Activated naive CD8-positive, alpha-beta T cell treated with anti-CD3 and anti-CD28 coated beads for 36 hours (primary cell): ENCODE measurements around the gene SLIT1. TPM values are rescaled to one million over a fixed set of nuclear protein-coding genes. Genes with fewer than 3 reads are reported as not detected.
A peak's percentile ranks its signal among the peaks of the same experiment; 100 is the strongest.
"Not testable (repeated sequence)": the region's sequence is repeated elsewhere in the genome, so short reads cannot be mapped to it uniquely, and the experiment has no call there.

Experiments used
- DNase-seq: peaks from one replicate; pipeline ENCODE4 v3.0.0; 2021
- H3K27ac Mint-ChIP-seq: one replicate; pipeline ENCODE4 v1.8.0; 2022; ENCODE audit warnings: mild to moderate bottlenecking, moderate library complexity, mixed read lengths
- H3K27me3 Mint-ChIP-seq: one replicate; pipeline ENCODE4 v1.8.0; 2022; ENCODE audit warnings: mild to moderate bottlenecking, mixed read lengths
- H3K36me3 Mint-ChIP-seq: one replicate; pipeline ENCODE4 v1.8.0; 2021; ENCODE audit warnings: mild to moderate bottlenecking, mixed read lengths
- H3K4me1 Mint-ChIP-seq: one replicate; pipeline ENCODE4 v1.8.0; 2021; ENCODE audit warnings: mixed read lengths
- H3K4me3 Mint-ChIP-seq: one replicate; pipeline ENCODE4 v1.8.0; 2022; ENCODE audit warnings: mild to moderate bottlenecking, moderate library complexity, mixed read lengths
- H3K9me3 Mint-ChIP-seq: one replicate; pipeline ENCODE4 v1.8.0; 2022; ENCODE audit warnings: mixed read lengths
- total RNA-seq, 2 experiments: library from RNA; stranded (reverse); gene quantifications; one replicate each; pipeline ENCODE4 v1.2.3, GENCODE V29; 2021

The SLIT1 gene
- total RNA-seq, 2 experiments from 2014 or later: 0.08 to 0.27 TPM

DNA sequence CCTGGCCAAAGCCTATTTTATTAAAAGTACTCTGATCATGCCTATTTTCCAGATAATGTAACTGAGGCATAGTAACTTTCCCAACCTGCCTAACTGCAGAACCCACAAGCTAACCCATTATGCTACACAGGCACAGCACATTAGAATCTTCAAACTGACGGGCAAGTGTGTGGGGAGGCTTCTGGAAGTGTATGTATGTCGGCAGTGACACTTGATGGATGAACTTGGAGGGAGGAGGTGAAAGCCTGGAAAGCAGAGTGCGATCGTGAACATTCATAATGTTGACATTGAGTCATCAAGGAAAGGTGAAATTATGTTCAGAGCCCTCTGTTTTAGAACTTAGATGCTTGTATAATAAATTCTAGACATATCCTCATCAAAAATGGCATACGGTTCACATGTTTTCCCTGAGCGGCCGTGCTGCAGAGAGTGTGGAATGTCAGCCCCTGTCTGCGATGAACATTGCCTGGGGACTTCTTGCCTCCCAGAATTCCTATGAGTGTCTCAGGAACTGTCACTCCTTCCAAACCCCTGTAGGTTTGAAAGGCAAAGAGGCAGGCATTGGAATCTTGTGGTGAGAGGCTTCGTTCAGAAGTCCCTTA, 102.4 kb downstream of the SLIT1 start:
- no peaks in the 10 kb centered on the region for H3K9me3 Mint-ChIP-seq
- peaks cover 41% of the 10 kb centered on the region for H3K27me3 Mint-ChIP-seq
- no peaks in the 10 kb centered on the region for H3K36me3 Mint-ChIP-seq
- no peaks in the 10 kb centered on the region for H3K4me1 Mint-ChIP-seq
- DNase-seq: no peak
- H3K27ac Mint-ChIP-seq: no peak overlapping the region
- H3K4me3 Mint-ChIP-seq: no peak overlapping the region

DNA sequence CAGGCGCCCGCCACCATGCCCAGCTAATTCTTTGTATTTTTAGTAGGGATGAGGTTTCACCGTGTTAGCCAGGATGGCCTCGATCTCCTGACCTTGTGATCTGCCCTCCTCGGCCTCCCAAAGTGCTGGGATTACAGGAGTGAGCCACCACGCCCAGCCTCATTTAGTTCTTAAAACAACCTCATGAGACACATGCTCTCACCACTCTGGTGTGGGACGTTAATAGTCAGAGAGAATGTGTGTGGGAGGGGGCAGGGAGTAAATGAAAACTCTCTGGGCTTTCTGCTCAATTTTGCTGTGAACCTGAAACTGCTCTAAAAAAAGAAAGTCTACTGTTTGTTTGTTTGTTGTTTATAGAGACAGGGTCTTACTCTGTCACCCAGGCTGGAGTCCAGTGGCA, 103.2 kb downstream of the SLIT1 start:
- not testable (repeated sequence) for H3K27ac Mint-ChIP-seq, H3K9me3 Mint-ChIP-seq, H3K4me3 Mint-ChIP-seq, H3K36me3 Mint-ChIP-seq, DNase-seq, H3K4me1 Mint-ChIP-seq
- peaks cover 41% of the 10 kb centered on the region for H3K27me3 Mint-ChIP-seq

DNA sequence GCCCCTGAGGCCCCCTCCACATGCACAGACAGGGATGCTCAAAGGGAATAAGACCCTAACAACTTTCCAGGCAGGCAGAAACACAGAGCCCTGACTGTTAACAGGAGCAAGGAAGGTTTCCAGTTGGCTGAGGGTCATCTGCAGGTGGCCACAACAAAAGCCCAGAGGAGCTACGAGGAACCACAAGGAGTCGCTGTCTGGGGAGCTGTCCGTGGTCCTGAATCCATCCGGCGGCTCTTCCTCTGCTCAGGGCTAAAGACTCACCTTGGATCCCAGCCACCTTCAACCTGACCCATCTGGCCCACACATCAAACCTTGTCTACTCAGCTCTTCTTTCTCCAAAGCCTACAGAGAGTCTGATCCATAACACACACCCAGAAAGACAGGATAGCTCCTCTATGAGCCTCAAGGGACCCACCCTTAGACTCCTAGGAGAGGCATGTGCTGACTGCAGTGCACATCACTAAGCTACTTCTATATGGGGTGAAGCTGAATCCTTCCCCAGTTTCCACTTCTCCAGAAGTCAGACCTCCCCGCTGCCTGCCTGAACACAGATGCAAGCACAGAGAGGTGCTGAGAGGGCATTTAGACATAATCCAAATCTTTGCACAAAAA, 104.0 kb downstream of the SLIT1 start:
- no peak overlapping the region for H3K4me3 Mint-ChIP-seq
- H3K36me3 Mint-ChIP-seq: no peaks in the 10 kb centered on the region
- peaks cover 36% of the 10 kb centered on the region for H3K27me3 Mint-ChIP-seq
- peak; percentile 52 for DNase-seq
- no peaks in the 10 kb centered on the region for H3K4me1 Mint-ChIP-seq
- no peak overlapping the region for H3K27ac Mint-ChIP-seq
- H3K9me3 Mint-ChIP-seq: no peaks in the 10 kb centered on the region

DNA sequence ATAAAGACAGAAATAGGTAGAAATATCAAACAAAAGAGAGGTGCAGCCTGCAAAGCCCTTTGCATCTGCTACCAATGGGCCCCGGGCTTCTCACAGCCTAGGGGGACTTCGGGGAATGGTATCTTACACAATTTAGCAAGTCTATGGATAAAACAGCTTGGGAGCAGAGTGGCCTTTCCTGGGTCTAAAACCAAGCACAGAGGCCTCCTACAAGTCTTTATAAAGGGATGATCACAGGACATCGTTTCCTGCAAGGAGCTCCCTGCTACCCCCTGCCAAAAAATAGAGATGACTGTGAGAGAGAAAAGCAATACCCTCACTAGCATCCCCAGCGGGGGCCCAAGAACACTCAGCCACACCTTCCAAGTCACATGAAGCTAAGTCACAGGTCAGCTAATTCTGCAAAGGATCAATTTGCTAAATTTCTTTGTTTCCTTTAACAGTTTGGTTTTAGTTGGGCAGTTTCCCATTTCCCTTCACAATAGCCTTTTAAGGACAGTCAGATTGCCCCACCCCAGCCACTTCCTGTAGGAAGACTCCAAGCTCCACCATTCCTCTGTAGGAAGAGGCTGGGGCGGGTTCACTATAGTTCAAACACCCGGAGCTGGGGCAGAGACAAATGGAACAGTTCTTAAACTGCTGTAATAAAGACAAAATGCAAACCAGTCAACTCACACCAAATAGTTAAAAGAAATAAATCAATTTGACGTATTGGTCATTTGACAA, 105.5 kb downstream of the SLIT1 start:
- Mint-ChIP-seq H3K9me3 (no peaks in the 10 kb centered on the region), H3K27me3 (peaks cover 33% of the 10 kb centered on the region), H3K4me3 (no peak overlapping the region), H3K36me3 (no peaks in the 10 kb centered on the region), H3K4me1 (no peaks in the 10 kb centered on the region), H3K27ac (no peak overlapping the region)
- no peak for DNase-seq

DNA sequence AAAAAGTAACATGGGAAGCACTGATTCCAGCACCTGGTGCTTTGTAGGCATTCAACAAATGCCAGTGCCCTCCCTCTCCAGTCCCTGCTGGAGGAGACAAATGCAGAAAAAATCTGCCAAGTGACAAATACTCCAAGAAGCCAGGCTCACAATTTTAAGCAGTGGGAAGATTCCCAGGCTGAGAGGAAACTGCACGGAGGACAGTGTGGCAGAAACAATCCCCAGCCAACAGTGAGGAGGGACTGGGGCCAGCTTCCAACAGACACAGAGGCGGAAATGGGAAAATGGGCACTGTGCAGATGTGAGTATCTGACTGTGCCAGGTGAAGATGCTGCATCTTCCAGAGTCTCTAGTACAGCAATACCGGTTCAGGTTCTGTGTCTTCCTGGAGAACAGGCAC, 106.3 kb downstream of the SLIT1 start:
- Mint-ChIP-seq H3K4me1 (no peaks in the 10 kb centered on the region), H3K36me3 (no peaks in the 10 kb centered on the region)

DNA sequence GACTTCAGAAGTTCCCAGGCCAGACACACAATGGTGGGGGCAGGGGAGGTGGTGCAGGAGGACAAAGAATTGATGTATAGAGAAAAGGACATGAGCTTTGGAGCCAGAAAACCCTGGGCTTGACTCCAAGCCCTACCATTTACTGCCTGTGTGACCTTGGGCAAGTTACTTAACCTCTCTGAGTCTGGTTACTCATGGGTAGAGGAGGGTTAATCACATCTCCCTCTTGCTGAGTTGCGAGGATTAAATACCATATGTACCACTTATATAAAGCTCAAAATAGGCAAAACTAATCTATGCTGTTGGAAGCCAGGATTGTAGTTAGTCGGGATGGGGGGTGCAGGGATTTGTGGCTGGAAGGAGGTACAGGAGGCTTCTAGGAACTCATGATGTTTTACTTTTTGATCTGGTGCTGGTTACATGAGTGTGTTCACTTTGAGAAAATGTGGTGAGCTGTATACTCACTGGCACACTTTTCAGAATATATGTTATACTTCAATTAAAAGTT, 106.8 kb downstream of the SLIT1 start:
- H3K9me3 Mint-ChIP-seq: no peaks in the 10 kb centered on the region
- no peak overlapping the region for H3K27ac Mint-ChIP-seq
- no peaks in the 10 kb centered on the region for H3K36me3 Mint-ChIP-seq
- no peaks in the 10 kb centered on the region for H3K4me1 Mint-ChIP-seq
- no peak overlapping the region for H3K4me3 Mint-ChIP-seq
- H3K27me3 Mint-ChIP-seq: peaks cover 33% of the 10 kb centered on the region
- DNase-seq: no peak

More for the DNA sequence above, 106.3 kb downstream of the SLIT1 start:
- DNase-seq: no peak
- Mint-ChIP-seq H3K9me3 (no peaks in the 10 kb centered on the region), H3K27me3 (peaks cover 33% of the 10 kb centered on the region), H3K27ac (no peak overlapping the region), H3K4me3 (no peak overlapping the region)

DNA sequence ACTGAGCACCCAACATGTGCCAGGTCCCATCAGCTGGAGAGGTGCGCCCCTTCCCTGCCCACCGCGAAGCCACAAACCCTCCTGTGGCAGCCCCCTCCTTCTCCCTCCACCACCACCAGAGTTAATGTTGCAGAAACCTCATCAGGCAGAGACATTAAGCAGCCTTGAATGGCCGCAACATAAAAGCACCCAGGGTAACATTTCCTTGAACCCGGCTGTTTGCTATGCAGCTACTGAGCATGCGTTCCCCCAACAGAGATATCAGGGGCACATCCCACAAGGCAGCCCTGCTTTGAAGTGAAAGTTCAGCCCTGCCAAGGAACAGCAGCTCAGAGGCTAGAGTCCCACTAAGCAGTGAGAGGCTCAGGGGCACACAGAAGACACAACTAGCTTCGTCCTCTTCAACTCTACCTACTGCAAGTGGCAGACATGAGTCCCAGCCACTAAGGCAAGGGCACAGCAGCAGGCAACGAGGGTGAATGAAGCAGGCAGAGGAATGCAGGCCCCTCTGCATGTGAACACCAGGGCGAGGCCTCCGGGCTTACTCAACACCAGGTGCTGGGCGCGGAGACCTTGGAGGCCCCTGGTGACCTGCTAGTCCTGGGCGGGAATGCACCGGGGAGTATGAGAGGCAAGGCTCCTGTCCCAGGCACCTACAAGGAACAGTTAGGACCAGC, 107.4 kb downstream of the SLIT1 start:
- no peak for DNase-seq
- peaks cover 38% of the 10 kb centered on the region for H3K27me3 Mint-ChIP-seq

DNA sequence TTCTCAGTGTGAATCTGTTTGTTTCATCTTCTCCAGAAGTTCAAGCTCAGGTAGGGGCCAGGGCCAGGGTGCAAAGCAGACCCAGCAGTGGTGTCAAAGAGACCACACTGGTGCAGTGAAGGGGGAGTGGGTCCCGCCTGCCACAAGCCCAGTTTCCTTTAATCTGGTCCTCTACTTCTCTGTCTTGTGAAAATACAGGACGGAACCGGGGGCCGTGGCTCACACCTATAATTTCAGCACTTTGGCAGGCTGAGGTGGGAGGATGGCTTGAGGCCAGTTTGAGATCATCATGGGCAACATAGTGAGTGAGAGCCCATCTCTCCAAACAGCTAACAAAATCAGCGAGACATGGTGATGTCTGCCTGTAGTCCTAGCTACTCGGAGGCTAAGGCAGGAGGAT, 109.0 kb downstream of the SLIT1 start:
- H3K27ac Mint-ChIP-seq: no peak overlapping the region
- peaks cover 43% of the 10 kb centered on the region for H3K27me3 Mint-ChIP-seq
- no peak overlapping the region for H3K4me3 Mint-ChIP-seq
- H3K36me3 Mint-ChIP-seq: no peaks in the 10 kb centered on the region
- H3K9me3 Mint-ChIP-seq: no peaks in the 10 kb centered on the region
- no peaks in the 10 kb centered on the region for H3K4me1 Mint-ChIP-seq
- no peak for DNase-seq

More for the DNA sequence above, 107.4 kb downstream of the SLIT1 start:
- no peaks in the 10 kb centered on the region for H3K9me3 Mint-ChIP-seq
- no peaks in the 10 kb centered on the region for H3K4me1 Mint-ChIP-seq
- no peak overlapping the region for H3K27ac Mint-ChIP-seq
- no peaks in the 10 kb centered on the region for H3K36me3 Mint-ChIP-seq
- no peak overlapping the region for H3K4me3 Mint-ChIP-seq

DNA sequence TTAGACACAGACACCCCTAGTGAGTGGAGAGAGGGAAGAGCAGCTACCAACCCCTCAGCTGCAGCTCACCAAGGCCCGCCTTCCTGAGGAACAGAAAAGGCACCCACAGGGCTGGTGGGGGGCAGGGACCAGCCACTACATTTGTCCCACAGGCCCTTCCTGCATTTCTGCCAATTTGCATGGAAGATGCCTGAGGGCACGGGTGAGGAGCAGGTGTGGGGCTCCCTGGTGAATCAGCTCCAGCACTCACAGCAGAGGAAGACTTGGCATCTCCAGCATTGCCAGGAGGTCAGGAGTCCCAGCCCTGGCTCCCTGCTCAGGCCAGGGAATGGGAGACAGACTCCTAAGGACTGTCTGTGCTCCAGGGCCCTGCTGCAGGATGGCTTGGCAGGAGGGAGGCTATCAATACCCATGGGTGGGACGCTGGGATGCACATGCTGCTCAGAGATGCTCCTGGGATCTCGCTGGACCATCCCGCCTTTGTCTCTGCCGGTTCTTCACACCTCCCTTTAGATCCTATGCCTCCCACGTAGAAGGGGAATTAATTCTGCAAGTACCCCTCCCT, 109.7 kb downstream of the SLIT1 start:
- Mint-ChIP-seq H3K4me3 (no peak overlapping the region), H3K36me3 (no peaks in the 10 kb centered on the region), H3K27ac (no peak overlapping the region), H3K9me3 (no peaks in the 10 kb centered on the region), H3K27me3 (peaks cover 43% of the 10 kb centered on the region), H3K4me1 (no peaks in the 10 kb centered on the region)
- no peak for DNase-seq

DNA sequence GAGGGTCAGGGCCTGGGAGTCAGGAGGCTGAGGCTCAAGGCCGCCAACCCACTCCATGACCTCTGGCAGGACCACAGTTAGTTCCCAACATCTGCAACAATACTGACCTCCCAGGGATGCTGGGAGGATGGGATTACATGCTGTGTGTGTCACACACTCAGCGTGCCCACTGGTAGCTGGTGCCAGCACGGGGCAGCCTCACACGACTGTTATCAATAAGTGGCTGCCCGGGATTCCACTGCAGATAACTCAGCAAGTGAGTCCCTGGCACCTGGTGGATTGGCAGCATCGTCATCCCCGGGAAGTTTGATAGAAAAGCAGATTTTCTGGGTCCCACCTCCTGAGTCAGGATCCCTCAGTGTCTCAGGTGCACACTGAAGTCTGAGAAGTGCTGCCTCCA, 110.3 kb downstream of the SLIT1 start:
- Mint-ChIP-seq H3K4me3 (no peak overlapping the region), H3K27ac (no peak overlapping the region), H3K36me3 (no peaks in the 10 kb centered on the region), H3K4me1 (no peaks in the 10 kb centered on the region), H3K27me3 (peaks cover 39% of the 10 kb centered on the region), H3K9me3 (no peaks in the 10 kb centered on the region)
- no peak for DNase-seq

DNA sequence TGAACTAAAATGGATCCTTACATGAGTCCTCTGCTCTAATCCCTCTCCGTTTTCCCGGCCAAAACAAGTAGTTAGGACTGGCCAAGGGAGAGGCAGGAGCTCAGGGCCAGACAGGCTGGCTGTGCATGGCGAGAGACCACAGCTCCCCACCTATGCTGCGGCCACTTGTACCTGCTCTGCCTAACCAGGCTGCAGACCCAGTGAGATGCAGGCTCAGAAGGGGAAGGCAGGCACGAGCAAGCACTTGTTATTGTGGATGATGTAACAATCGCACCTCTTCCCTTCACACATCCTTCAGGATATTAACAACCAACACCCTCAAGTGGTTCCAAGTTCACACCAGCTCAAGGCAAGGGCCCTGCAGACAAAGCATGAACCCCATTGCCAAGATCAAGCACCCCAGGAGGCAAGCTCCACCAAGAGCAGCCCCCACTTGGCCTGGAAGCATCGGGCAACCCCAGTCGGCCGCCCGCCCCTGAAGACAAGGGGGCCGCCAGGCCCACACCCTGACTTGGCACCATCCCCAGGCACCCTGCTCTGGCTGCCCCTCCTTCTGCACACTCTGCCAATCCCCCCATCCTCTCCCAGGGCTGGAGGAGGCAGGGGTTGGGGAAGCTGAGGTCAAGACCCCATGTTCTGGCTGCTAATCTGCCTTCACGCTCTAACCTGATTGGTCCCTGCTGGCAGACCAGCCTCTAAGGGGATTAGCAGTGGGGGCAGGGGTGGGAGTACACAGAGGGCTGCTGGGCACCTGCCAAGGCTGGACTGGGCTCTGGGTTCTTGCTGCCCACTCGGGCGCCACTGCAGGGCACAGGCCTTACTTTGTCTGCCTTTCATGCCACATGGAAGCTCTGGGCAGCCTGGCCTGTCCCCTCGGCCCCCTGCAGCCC, 111.3 kb downstream of the SLIT1 start:
- H3K4me3 Mint-ChIP-seq: no peak overlapping the region
- H3K36me3 Mint-ChIP-seq: no peaks in the 10 kb centered on the region
- peaks cover 5% of the 10 kb centered on the region for H3K9me3 Mint-ChIP-seq
- H3K4me1 Mint-ChIP-seq: peaks cover 6% of the 10 kb centered on the region
- no peak for DNase-seq
- H3K27me3 Mint-ChIP-seq: peaks cover 36% of the 10 kb centered on the region
- H3K27ac Mint-ChIP-seq: no peak overlapping the region

DNA sequence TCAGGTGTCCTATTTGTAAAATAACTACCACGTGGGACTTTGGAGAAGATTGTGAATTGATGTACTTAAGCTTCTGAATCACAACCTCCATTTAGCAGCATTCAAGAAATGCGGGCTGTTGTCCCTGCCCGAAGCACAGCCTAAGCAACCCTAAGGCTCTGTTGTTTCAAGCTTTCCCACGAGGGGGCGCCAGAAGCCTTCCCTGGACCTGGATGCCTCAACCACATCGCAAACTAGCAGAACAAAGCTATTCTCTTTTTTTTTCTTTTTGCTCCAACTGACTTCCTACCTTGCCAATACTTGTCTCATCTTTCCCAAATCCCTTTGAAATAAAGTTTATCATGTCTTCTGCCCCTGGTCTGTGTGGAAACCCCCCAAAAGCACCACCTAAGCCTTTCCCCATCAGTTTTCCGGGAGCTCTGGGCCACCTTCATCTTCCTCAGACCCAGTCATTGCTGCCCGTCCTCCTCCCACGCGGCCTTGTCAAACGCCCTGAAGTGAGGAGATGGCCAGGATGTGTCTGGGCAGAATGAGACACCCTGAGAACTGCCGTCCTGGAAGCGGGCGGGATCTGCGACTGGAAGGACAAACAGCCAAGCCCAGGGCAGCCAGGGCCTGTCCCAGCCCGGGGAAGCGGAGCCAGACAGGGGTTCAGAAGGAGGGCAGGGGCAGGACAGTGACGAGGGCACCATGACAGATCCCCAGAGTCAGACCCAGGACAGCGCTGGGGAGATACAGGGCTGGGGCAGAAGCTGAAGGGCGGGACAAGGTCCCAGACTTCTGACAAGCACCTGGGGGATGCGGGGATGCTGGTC, 112.7 kb downstream of the SLIT1 start:
- H3K4me1 Mint-ChIP-seq: peaks cover 8% of the 10 kb centered on the region
- peaks cover 44% of the 10 kb centered on the region for H3K27me3 Mint-ChIP-seq
- H3K27ac Mint-ChIP-seq: no peak overlapping the region
- H3K4me3 Mint-ChIP-seq: no peak overlapping the region
- DNase-seq: peak; percentile 75
- peaks cover 3% of the 10 kb centered on the region for H3K36me3 Mint-ChIP-seq
- H3K9me3 Mint-ChIP-seq: peaks cover 8% of the 10 kb centered on the region

DNA sequence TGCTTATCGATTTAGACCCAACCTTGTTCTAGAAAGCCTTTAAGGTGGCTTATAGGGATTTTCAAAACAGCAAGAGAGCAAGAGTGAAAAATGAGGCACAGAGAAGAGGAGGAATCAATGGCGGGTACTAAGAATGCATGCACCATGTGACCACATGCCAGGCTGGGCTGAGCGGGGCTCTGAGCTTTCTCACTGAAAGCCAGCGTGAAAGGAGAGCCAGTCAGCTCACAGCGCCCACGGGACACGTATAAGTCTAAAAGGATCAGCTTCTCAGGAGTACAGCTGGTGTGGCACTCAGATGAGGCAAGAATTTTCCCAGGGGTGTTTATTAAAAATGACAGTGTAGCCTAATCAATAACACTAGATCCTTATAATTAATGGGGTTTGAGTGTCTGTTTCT, 114.3 kb downstream of the SLIT1 start:
- H3K36me3 Mint-ChIP-seq: peaks cover 3% of the 10 kb centered on the region
- H3K27me3 Mint-ChIP-seq: peaks cover 45% of the 10 kb centered on the region
- H3K9me3 Mint-ChIP-seq: peaks cover 8% of the 10 kb centered on the region
- no peak for DNase-seq
- no peak overlapping the region for H3K27ac Mint-ChIP-seq
- no peak overlapping the region for H3K4me3 Mint-ChIP-seq
- H3K4me1 Mint-ChIP-seq: peaks cover 8% of the 10 kb centered on the region
